ENCODE measurements around the gene MAPKAPK3.
"Not testable (repeated sequence)": the region's sequence is repeated elsewhere in the genome, so short reads cannot be mapped to it uniquely, and the experiment has no call there.

Gene MAPKAPK3

DNA sequence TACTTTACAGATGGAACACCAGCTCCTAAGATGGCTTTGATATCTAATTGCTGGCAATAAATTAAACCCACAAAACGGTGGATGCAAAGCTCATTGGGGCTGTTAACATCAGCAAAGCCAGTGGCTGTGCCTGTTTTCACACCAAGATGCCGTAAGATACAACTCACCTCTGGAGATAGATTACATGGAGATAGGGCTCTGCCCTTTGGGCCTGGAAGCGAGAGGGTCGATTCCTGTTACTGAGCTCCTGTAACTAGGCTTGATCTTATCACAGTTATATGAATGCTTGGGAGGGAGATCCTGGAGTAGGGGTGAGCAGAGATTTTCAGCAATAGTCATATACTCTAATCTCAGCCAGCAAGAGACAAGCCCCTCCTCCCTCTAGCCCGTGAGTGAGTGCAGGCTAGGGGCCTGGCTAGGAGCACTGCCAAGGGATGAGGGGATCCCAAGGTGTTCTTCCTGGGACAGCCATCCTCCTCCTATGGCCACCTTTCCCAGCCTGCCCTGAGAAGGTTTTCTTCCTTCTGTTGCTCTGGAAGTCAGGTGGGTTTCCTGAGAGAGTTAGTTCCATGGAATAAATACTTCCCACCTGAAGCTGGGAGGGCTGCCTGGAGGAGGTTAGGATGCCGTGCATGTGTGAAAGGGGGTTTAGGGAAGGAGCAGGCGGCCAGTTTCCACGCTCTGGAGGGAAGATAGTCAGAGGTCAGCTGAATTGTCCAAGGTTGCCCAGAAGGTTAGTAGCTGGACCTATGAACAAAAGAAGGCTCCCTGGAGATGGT lies 39.7 kb downstream of the MAPKAPK3 start:
- DNase-seq (ENCODE audit: low spot score), result no peak

DNA sequence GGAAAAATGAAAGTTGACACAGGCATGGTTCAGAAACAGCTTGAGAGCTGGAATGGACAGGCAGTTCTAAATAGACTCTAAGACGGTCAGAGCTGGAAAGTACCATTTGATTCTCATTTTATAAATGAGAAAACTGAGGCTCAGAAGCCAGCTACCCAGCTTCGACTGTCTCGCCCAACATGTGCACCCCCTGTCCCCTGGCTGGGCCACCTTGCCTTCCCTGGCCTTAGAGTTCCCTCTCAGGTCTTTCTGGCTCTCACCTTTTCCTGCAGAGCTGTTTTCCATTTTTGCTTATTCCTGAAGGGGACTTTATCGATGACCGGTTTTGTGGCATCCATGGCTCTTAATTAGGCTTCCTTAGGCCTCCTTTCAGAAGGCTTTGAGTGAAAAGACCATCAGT lies 40.5 kb downstream of the MAPKAPK3 start:
- DNase-seq (ENCODE audit: low spot score), result no peak

DNA sequence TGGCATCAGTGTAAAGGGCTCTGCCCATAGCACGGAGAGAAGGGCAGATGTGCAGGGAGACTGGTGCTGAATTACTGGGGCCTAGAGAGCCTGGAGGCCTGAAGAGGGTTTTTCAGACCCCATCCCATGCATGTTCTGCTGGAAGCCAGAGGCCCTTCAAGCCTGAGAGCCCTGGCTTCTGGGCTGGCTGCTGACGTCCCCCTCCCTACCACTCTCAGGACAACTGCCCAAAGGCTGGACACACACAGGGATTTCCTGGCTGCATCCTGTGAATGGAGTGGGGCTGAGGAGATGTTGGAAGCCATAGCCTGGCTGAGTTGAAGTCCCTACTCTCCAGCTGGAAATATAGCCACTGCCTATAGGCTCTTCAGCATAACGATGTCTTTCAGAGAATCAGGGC lies 40.9 kb downstream of the MAPKAPK3 start:
- DNase-seq (ENCODE audit: low spot score), result no peak

DNA sequence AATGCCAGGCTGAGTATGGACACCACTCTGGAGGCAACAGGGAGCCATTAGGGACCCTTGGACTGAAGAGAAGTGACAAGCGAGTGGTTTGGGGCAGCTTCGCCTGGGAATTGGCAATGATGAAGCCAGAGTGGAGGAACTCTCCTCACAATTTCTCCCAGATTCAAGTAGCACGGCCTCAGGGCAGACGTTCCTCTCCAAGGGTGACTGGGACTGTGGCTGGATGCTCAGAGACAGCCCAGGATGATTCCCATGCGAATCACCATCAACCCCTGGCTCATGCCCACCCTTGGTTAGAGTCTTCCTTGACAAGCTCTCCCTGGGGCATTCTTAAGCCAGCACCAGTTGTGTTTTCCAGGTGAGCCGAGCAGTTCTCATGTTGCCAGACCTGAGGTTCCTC lies 41.5 kb downstream of the MAPKAPK3 start:
- no peak for DNase-seq (ENCODE audit: low spot score)

DNA sequence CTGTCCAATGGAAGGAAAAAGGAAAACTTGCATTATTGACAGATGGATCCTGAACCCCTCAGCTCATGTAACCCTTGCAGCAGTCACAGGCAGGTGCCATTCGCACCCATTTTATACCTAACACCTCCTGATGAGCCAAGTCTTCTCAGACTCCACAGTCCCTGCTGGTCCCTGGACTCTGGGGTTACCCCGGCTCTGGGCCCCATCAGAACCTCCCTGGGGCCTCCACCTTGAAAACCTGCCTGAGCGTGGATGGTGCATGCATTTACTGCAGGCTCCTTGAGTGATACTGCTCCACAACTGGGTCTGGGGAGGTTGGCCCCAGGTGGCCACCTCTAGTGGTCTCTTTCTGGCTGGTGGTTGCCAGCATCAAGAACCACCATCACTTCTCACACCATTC lies 41.9 kb downstream of the MAPKAPK3 start:
- no peak for DNase-seq (ENCODE audit: low spot score)

DNA sequence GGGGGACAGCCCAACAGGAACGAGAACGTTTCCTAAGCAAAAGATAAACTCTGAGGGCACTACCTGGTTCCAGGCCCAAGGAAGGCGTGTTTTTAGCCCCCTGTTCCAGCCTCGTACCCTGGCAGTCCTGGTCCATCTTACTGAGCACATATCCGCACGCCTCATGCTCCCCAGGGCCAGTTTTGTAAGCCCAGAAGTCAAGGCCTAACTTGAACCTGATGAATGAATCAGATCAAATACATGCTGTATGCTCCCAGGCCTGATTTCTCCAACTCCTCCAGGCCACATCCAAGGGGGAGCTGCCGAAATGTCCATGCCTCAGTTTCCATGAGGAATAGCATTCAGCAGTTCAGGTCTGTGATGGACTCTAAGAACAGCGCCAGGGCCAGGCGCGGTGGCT lies 43.4 kb downstream of the MAPKAPK3 start:
- DNase-seq (ENCODE audit: low spot score), result no peak

DNA sequence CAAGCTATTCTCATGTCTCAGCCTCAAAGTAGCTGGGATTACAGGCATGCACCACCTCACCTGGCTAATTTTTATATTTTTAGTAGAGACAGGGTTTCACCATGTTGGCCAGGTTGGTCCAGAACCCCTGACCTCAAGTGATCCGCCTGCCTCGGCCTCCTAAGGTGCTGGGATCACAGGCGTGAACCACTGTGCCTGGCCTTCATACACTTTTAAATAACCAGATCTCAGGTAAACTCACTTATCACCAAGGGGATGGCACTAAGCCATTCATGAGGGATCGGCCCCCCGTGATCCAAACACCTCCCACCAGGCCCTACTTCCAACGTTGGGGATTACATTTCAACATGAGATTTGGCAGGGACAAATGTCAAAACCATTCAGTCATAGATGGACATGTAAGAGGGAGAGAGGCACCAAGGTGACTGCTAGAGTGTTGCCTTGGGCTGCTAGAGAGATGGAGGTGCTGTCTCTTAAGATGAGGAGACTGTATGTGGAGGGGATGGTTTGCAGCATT lies 44.4 kb downstream of the MAPKAPK3 start:
- no peak for DNase-seq (ENCODE audit: low spot score)

DNA sequence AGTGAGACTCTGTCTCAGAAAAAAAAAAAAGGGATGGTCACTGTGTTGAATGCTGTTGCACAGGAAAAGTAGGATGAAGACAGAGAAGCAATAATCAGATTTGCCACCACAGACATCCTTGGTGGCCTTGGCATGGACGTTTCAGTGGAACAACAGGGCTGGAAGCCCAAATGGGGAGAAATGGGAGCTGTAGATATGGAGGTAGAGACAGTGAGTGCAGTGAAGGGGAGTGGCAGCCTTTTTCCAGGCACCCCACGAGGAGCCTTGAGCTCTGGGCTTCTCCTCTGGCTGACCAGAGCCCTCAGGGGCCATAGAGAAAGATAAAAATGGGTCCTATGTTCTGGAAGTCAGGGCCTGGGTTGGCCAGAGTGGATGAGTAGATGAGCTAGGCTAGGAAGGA lies 45.5 kb downstream of the MAPKAPK3 start:
- DNase-seq (ENCODE audit: low spot score), result no peak

DNA sequence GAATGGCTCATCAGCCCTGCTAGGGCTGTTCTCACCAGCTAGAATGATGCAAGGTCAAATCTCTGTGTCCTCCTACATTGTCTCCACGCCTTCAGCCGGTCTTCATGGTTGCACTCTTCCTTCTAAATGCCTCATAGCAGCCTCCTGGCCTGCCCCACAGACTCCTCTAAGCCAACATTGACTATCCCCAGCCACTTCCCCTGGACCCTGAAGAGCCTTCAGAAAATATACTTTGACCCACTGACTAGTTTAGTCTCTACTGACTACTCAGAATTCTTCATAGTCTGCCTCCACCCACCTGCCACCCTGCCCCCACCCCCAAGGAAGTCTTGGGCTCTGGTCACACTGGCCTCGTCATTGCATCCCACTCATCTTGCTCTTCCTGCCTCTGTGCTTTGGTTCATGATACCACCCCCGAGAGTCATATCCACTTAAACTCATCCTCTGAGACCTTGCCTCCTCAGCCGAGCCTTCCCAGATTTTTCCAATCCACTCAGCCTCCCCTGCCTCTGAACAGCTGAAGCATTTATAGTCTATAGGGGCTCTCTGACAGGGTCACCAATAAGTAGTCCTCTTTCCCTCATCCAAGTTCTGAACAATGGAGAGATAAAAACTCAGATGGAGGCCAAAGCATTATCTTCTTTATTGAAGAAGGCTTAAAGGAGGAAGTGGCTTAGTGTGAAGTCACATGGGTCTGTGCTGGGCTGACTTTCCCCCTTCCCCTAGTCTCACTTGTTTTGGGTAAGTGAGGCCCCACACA lies 48.3 kb downstream of the MAPKAPK3 start:
- DNase-seq (ENCODE audit: low spot score), result no peak

DNA sequence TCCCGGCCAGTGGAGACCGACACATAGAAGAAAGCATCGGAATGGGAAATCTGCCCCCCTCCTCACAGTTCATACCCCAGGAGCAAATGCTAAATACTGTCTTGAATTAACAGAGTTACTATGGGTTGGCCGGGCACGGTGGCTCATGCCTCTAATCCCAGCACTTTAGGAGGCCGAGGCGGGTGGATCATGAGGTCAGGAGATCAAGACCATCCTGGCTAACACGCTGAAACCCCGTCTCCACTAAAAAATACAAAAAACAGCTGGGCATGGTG lies 48.8 kb downstream of the MAPKAPK3 start:
- not testable (repeated sequence) for DNase-seq (ENCODE audit: low spot score)

DNA sequence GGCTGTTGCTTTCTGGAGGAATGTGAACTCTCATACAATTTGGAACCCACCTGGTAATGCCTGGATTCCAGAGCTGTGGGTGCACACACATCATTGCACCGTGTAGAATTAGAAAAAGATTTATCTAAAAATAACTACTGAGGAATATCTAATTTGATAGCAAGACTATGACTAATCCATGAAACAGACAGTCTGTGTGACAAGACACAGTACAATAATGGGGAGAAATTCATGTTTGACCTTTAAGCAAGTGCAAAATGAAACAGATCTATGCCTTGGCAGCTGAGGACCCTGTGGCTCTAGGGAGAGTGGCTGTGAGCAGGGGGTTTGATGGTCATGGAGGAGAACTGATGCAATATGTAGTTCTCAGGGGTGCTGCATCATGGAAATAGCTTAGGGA lies 49.9 kb downstream of the MAPKAPK3 start:
- no peak for DNase-seq (ENCODE audit: low spot score)

DNA sequence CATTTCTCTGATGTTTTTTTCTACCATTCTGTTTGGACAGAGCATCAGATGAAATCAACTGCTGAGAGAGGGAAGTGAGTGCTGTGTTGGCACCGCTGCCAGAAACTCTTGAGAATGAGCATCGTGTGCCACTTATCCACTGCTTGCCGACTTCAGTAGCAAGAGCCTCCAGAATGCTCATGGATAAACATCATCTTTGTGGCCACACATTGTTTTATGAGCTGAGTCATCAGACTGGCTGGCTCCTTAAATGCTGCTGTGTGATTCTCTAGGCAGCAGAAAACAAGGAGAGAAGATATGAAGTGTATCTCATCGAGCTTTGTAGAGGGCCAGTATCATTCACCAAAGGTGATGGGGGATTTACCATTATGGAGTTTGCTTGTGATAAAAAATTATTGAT lies 54.4 kb downstream of the MAPKAPK3 start:
- DNase-seq (ENCODE audit: low spot score), result no peak

DNA sequence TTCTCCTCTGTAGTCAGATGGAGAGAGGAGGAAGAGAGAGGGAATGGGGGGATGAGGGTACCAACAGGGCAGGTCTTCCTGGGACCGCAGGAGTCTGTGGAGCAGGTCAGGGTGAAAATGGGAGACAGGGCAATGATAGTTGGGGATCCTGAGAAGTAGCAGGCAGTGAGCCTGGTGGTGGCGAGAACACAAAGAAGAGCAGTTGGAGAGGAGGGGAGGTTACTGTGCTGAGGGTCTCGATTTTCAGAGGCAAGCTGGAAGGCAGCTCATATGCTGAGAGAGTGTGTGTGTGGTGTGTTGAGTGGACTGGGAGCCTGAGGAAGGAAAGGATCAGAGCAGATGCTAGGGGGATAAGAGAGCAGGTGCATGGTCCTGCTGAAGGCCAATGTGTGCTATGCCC lies 55.7 kb downstream of the MAPKAPK3 start:
- DNase-seq (ENCODE audit: low spot score), result no peak

DNA sequence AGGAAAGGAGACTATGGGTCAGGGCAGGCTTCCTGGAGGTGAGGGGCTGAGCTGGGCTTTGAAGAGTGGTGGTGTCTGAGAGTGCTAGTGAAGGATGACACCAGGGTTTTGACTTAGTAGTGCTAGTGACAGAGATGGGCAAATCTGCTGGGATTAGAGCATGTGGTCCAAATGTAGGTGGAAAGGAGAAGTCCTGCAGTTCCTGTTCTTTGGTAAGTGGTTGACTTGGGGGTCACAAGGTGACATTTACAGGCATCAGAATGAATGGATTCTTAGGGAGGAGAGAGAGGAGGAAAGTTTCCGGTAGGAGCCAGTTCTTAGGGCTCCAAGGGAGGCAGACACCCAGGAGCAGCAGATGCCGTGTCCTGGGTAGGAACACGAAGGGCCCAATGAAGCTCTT lies 57.0 kb downstream of the MAPKAPK3 start:
- DNase-seq (ENCODE audit: low spot score), result no peak

DNA sequence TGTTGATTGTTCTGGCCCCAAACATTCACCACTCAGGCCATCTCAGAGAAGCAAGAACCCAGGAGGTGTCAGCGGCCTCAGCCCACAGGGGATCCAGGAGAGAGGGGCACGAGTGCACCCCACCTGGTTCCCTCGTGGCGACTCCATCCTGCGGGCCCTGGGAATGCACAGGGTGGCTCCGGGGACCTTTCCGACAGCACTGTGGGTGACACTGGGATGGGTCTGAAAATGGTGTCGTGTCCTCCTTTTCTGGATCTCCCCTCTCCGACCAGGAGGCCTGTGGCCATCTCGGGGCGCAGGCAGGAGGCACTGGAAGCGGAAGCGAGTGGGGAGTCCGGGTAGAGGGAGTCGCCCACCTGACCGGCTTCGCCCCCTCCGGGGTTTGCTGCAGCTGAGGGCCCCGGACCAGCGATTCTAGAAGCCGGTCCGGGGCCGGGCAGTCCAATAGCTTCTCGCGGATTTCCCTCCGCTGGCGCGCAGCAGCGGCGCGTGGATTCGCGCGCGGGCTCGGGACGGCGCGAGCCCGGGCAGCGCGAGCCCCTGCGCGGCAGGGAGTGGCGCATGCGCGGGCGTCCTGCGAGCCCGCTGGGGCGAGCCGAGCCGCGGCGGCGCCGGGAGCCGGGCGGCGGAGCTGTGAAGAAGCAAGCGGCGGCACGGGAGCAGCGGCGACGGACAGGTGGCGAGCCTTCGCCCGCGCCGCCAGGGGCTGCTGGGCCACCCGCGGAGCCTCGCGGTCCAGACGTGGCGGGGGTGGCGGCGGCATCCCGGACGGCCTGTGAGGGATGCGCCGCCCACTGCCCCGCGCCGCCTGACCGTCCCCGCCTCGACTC lies 57.6 kb downstream of the MAPKAPK3 start, which contains the start of gene DOCK3:
Gene DOCK3, plus strand, starts transcription at position 579 of the 830 bp plus-strand sequence. CDS start 337 bp downstream, outside the sequence.
- peak; percentile 71 for DNase-seq (ENCODE audit: low spot score)

DNA sequence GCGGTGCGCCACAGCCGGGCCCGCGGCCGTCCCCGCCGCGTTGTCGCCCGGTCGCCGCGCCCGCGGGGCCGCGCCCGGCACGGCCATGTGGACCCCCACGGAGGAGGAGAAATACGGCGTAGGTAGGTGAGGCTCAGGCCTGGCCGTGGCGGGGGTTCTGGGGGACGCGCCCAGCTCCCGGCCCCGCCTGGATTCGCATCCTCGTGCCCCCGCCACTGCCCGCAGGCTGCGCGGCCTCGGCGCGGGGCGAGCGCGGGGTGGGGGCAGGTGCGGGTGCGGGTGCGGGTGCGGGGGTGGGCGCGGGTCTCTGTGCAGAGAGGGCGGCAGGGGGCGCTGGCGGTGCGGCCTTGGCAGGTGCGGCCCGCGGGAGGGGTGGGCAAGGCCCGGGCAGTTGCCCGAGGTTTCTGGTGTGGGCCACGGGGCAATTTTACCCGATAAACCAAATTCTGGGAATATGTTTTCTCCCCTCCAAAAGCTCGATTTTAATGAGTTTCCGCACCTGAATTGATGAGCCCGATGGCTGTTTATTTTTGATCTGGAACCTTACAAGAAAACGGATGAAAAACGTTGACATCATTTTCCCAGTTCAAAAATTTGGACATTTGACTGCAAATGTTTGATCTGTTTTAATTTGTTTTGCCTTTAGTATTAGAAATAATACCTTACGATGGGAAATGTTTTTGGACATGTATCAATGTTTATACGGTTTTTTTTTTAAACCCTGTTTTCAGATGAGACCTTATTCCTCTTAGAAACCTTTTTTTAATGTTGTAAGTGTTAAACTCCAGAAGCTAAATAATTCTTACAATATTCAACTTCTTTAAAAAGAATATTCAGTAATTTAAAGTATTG lies 58.5 kb downstream of the MAPKAPK3 start:
- peak; percentile 42 for DNase-seq (ENCODE audit: low spot score)

DNA sequence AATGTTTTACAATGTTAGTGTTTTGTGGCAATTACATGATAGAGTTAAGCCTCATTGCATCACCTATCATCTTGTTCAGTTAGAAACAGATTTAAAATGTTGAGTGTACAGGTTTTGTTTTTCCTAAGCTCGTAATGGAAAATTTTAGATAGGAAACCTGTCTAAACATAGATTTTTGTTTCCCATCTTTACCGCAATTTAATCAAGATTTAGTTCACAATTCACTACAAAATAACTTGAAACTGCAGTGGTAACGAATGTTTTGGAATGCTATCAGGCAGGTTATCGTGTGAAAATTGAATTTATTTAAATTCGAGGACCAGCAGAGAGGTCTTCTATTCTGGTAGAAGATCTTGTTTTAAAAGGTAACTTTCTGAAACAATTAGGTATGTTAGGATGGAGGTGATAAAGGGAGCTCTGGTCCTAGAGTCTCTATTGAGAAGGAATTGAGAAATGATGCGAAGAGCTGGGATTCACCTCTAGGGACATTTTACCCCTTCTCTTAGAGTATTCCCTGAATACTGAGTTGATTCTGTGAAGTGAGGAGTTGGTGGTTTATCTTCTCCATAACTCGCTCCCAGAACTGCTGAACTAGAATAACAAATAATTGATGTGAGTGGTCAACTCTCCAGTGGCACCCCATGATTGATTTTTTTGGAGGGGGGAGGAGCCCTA lies 59.2 kb downstream of the MAPKAPK3 start:
- no peak for DNase-seq (ENCODE audit: low spot score)

DNA sequence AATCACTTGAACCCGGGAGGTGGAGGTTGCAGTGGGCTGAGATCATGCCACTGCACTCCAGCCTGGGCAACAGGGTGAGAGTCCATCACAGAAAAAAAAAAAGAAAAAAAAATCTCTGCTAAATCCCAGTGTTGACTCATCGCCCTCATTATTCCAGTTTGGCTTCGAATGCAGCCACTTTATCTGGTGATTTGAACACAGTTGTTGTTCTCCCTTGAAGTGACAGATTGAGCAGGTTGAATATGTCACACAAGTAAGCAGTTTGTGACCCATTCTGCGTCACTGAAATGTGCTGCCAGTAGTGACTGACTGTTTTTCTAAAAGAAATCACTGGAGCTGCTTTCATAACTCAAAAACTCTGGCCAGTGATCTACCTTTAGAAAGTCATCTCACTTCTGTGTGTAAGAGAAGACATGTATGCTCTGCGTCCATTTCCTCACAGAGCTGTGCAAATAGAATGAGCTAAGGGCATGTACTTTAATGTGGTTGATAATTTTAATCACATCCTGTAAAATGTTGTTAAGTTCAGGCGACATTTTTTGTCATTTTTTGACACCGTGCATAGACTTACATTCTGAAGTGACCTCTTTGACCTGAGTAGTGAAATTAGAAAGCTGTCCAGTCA lies 70.3 kb downstream of the MAPKAPK3 start:
- DNase-seq (ENCODE audit: low spot score), result no peak

DNA sequence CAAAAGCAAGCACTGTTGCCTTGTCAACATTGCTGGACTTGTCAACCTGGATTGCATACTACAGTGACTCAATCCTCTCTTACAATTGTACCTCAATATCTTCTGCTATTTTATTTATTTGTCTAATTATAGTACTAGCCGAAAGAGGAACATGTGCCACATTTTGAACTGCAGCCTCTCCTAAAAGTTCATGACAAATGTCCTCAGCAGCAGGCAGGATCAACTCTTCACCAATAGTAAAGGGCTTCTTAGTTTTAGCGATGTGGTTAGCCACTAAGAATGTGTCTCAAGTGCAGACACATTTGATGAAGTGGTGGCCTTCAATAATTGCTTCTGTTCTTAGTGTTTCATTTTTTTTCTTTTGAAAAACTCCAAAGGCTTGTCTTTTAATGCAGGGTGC lies 71.0 kb downstream of the MAPKAPK3 start:
- no peak for DNase-seq (ENCODE audit: low spot score)

DNA sequence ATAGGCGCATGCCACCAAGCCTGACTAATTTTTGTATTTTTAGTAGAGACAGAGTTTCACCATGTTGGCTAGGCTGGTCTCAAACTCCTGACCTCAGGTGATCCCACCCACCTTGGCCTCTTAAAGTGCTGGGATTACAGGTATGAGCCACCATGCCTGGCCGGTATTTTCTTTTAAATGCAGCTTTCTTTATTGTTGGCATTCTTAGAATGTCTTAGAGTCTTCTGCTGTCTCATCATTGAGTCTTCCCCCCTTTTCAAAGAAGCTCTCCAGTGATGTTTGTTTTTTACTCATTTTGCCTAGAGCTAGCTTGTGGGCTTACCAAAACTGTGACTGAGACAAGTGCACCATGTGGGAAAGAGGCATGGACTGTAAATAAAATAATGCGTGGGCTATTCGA lies 71.7 kb downstream of the MAPKAPK3 start:
- not testable (repeated sequence) for DNase-seq (ENCODE audit: low spot score)

DNA sequence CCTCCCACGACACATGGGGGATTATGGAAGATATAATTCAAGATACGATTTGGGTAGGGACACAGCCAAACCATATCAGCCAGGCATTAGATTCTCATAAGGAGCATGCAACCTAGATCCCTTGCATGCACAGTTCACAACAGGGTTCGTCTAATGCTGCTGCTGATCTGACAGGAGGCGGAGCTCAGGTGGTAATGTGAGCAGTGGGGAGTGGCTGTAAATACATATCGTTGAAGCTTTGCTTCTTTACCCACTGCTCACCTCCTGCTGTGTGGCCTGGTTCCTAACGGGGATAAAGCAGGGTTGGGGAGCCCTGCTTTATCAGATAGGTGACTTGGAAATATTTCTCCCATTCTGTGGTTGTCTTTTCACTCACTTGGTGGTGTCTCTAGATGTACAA lies 72.6 kb downstream of the MAPKAPK3 start:
- no peak for DNase-seq (ENCODE audit: low spot score)
